OCI-M2 (cell line): ENCODE data around the gene GGCX.
A peak's percentile ranks its signal among the peaks of the same experiment; 100 is the strongest.
"Not testable (repeated sequence)": the region's sequence is repeated elsewhere in the genome, so short reads cannot be mapped to it uniquely, and the experiment has no call there.

Experiments used
- DNase-seq: peaks from one replicate; lab custom pipeline; 2025; ENCODE audit not compliant: unreplicated experiment; lab: John Stamatoyannopoulos, UW

The GGCX gene

DNA sequence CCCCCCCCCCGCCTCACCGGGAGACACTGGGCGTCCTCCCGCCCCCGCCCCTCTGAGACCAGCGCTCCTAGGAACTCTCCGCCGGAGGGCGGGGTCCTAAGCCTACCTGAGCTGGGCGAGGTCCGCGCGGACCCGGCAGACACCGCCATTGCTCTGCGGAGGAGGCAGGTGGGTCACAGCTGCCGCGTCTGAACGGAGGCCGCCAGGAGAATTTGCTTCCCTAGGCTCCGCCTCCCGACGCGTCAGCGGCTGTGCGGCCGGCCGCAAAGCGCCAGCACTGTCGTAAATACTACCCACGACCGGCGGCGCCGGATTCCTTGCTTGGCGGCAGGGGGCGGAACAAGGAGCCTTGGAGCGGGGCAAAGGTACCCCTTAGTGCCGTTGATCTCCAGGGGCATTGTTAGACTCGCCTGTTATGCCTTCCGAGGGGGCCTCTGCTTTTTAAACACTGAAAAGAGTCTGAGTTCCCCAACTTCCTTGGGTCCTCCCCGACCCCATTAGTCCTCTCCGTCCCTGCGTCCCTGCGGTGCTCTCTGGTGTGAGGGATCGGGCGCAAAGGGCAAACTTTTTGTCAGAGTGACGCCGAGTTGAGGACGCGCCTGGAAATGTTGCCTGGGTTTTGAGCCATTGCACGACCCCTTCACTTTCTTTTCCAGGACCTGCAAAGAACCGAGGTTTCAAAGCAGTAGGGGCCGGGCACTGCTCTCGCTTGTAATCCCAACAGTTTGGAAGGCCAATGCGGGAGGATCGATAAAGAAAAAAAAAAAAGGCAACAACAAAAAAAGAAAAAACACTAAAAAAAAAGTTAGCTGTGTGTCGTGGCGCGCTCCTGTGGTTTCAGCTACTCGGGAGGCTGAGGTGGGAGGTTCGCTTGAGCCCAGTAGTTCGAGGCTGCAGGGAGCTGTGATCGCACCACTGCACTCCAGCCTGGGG lies at the start of gene GGCX:
Gene GGCX (minus strand): TSS at position 214 of the 933 bp plus-strand sequence. CDS start 65 bp downstream, at position 149.
- DNase-seq: peak; percentile 58

DNA sequence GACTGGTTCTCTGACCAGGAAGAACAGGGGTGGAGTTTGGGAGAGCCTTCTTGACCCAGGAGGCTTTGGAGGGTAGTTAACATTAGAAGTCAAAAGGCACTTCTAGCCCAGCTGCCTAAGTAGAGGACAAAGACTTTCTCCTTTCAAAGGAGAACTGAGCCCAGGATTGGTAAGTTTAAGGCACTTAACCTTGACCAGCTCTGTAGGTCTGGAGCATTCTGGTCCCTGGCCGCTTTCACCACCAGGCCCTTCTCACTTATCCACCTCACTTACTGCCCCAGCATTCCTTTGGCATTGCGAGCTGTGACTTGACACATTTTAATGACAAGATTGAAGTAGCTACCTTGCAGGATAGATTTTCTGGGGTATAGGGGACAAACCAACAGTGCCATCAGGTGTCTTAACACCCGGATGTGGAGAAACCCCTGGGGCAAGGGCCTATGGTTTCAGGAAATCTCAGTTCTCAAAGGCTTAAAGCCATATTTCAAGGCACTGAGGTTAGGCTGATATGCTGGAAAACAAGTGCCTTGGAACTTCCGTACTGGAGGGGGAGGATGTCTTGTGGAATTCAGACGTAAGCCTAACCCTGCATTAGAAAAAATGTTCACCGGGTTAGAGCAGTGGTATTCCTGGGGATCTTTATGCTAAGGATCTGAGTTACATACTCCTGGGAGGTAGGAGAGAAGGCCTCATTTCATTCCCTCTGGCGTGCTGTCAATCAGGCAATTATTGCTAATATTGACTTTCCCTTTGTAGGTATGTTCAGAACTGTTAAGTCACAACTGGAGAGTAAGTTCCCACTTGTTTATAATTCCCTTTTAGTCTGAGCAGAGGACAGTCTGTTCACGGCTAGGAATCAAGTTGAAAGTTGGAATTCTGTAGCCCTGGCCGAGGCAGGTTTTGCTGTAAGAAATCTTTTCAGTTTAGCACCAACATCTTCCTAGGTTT lies 46.2 kb upstream of the GGCX start:
- DNase-seq: no peak

DNA sequence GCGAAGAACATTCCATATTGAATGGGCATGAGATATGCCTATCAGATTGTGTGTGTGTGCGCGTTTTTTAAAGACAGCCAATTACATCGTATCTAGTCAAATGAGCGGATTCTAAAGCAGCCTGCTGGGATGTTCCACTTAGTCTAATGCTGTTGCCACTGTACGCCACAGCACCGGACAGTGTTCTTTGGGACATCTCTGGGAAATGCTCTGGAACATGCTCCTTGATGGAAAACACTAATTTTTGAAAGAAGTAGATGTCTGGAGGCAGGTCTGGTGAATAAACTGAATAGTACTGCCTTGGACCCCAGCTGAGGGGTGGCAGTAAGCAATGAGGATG lies 44.8 kb upstream of the GGCX start:
- no peak for DNase-seq

DNA sequence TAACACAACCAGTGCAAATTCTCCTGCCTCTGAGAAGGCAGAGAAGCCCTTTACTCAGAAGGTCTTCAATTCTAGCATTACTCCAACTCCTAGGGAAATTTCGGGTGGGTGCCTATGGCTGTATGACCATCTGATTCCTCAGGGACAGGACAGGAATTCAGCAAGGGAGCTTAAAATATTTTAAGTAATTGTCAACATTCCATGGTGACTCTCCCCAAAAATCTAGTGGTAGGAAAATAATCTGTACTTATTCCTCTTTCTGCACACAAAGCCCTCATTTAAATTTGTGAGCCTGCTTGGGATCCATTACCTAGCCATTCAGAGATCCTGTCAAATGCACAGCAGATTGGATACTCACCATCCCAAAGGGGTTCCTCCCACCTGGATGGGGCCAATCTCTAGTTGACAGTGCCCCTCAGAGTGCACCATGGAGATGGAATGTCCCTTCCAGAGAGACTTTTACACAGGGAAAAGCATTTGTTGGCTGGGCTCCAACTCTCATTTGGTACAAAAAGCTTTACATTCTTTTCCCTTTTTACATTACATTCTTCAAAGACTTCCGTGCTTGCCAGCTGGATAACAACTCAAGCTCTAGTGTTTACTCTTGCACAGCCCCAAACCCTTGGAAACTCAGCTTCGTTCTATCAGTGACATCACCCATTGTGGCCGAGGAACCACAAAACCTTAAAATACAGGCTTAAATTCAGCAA lies 44.3 kb upstream of the GGCX start:
- no peak for DNase-seq

DNA sequence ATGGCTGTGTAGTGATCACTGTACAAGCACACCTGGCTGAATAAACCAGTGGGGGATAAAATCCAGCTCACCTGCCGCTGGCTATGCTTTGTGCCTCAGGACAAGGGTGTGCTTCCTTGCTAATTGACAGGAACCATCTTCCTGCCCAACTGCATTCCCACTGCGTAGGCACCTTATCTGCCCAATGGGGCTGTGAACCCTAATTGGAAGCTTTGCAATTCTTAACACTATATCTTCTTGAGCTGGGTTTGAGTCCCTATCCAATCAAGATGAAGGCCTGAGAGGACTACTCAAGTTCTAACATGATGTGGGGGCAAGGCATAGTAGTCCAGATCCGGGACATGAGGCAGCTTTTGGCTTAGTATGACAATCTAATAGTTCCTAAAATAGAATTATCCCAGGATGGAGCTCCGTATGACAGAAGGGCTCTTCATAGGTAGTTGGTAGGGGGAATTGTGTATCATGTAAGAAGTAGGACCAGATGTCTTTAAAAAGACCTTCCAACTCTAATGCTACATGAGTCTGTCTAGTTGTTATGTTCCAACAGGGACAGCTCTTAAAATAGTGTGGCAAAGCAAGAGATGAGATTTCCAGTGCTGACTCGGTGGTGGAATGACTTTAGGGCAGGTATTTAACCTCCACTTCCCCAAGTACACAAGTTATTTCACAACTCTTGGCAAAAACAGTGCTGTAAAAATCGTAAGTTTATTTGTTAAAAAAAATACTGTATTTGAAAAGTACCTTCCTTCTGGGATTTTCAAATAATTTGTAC lies 43.5 kb upstream of the GGCX start:
- DNase-seq: no peak

DNA sequence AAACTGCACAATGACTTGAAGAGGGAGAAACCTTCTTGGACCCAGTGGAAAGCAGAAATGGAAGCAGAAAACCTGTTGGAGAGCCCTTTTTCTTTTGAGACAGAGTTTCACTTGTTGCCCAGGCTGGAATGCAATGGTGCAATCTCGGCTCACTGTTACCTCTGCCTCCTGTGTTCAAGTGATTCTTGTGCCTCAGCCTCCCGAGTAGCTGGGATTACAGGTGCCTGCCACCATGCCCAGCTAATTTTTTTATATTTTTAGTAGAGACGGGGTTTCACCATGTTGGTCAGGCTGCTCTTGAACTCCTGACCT lies 42.8 kb upstream of the GGCX start:
- DNase-seq: not testable (repeated sequence)

DNA sequence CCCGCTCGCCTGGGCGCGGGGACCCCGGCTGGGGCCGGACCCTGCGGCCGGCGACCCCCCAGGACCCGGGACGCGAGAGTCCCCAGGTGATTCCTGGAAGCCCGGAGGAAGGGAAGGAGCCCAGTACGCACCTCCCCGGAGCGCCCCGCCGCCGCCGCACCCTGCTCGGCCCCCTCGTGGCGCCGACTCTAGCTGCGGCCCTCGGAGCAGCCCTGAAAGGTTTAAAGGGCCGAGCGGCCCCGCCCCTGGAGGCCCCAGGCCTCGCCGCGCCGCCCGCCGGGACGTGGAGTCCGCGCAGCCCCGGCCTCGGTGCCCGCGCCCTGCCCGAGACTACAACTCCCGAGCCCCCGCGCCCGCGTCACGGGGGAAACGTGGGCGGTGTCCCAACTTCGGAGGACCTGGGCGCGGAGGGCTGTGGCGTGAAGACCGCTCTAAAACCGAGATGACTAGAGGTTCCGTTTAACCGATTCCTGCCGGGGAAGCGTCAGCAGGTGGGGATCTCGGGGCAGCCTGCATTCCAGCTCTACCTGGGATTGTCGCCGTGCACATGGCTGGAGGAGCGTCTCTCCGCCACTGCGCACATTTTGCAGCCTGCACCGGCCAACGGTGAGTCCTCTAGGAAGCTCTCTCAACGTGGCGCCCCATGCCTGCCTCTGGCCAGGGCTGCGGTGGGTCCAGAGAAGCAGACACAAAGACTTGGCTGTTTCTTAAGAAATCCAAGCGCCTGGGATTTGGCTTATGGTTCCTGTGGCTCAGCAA lies 41.4 kb upstream of the GGCX start, which contains the start of gene TMEM150A:
Gene TMEM150A (minus strand): TSS at position 223 of the 759 bp plus-strand sequence. CDS start 750 bp downstream, outside the sequence.
- peak; percentile 26 for DNase-seq

DNA sequence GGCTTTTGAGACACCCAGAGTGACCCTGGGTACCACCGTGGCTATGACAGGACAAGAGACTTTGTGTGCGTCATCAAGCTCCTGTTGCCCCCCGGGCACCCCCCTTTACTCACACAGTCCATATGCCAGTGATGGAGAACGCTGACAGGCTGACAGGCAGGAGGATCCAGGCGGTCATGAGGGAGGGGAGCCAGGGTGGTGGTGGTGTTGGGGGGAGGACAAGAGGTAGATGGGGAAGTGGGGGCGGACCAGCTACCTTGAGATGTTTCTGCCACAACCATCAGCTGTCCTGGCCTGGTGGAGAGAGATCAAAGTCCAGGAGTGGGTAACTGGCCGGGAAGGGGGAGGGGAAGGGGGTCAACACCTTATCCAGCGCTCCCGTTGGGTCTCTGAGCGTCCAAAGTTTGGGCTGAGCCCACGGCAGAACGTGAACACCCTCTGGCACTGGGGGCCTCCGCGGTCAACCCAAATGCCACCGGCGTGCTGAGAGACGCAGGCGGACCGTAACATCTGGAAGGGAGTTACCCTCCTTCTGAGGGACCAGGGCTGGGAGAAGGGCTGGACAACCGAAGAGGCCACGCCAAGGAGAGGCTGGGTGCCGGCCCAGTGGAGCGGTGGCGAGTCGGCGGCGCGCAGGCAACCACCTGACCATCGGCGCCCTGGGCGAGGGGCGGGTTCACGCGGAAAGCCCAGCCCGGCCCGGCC lies 40.6 kb upstream of the GGCX start:
- no peak for DNase-seq

DNA sequence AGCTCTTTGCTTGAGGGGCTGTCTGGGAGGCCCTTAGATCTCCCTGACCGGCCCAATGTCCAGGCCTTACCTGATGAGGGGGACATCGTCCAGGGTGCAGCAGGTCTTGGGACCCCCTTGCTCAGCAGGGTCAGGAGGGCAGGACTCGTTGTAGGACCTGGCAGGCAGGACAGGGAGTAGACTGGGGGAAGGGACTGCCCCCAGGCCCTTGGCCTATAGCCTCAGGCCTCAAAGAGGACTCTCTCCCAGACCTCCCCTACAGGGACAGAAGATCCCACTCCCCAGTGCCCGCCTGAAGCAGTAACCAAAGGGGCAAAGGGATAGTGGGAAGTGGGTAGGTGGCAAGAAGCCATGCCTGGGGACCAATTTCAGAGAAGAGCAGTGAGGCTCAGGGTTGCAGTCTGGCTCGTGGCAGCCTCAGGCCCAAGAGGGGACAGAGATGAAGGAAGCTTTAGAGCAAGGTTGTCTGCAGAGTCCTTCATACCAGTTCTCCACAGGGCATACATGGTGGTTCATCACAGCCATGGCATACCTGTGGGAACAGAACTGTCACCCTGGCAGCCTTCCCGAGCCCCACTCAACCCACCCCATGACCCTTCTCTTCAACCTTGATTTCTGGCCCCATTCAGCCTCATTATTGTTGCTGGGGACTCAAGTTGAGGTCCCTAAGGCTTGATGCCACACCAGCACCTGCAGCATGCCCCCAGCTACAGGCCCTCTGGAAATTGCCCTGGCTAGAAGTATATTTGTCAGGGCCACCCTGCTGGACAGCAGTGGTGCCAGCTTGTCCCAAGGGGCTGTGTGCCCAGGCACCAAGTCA lies 39.9 kb upstream of the GGCX start:
- no peak for DNase-seq

DNA sequence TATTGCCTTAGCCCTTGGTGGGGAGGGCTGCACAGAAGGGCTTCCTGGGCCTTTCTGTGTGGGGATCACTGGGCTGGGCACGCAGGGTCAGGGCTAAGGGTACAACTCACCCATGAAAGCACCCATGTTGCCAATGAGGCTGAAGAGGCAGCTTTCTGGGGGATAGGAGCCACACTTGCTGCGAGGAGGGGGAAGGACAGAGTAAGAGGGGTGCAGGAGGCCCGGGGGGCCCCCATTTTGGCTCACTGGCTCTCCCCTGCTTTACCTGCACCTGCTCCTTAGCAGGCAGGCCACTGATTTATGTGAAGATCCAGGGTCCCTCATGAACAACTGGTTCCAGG lies 38.9 kb upstream of the GGCX start:
- DNase-seq: no peak

DNA sequence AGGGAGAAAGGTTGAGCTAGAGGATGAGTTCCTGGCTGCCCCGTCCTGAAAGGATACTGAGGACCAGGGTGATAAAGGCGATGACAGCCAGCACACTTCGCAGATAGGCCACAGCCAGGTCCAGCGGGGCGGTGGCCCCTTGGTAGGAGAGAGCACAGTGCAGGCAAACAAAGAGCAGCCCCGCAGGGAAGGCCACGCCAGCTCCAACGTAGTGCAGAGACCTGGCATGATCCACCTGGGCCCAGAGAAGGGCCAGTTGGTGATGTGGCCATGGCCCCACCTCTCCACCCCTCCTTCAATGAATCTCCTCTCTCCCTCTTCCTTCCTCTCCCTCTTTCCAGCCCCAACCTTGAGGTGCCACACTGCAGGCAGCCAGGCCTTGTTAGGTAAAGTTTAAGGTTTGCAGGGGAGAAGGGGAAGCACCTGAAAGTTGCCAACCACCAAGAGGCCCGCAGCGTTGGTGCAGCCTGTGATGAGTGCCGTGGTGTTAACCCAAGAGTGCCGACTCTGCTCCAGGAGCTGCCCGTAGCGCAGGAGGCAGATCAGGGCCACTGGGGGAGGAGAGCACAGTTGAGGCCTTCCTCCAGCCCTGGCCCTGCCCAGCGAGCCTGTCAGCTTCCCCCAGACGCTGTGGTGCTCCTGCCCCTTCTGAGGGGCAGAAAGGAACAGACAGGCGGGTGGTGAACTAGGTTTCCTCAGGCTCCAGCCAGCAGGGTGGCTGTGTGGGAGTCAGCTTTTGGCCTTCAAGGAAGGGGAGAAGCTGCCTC lies 38.4 kb upstream of the GGCX start:
- no peak for DNase-seq

DNA sequence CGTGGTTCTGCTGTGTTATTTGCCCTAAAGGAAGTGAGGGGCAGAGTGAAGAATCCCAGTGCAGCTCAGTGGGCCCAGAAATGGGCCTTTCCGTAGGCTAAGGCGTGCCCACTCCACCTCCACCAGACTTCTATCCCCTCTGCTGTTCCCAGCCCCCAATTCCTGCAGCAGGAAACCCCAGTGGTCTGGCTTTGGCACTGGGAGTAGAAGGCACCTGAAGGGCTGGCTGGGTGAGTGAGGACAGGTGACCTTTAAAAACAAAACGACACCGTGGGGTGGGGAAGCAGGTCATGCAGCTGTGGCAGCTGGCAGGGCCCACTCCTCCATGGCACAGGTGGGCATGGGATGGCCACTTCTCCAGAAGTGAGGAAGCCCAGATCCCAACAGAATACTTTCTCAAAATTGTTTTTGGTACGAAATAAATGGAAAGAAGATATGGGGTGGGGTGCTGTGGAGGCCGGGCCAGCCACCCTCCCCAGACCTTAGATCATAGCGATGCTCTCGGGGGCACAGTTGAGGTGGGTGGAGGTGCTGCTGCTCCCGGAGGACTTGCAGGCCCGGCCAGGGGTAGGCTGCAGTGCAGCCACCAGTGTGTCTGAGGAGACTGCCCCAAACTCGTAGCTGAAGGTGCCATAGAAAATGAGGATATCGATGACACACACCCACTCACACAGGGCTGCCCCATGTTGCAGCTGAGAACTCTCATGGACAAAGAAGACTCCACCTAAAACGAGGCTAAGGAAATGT lies 37.5 kb upstream of the GGCX start:
- no peak for DNase-seq

DNA sequence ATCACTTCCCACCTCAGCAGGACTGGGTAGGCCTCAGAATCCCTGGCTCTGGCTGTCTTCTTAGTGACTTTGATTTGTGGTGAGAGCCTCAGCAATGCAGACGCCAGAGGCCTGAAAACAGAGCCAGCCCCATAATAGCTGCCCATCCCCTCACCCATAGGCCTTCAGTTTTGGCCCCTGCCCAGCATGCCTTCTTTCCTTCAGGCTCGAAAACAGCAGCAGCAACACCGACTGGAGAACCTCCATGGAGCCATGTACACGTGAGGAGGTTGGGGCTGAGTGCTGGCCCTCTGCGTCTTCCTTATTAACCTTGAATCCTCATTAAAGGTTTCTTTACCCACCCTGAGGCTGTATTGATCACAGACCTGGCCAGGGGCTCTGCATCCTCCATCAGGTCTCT lies 35.9 kb upstream of the GGCX start:
- DNase-seq: no peak

DNA sequence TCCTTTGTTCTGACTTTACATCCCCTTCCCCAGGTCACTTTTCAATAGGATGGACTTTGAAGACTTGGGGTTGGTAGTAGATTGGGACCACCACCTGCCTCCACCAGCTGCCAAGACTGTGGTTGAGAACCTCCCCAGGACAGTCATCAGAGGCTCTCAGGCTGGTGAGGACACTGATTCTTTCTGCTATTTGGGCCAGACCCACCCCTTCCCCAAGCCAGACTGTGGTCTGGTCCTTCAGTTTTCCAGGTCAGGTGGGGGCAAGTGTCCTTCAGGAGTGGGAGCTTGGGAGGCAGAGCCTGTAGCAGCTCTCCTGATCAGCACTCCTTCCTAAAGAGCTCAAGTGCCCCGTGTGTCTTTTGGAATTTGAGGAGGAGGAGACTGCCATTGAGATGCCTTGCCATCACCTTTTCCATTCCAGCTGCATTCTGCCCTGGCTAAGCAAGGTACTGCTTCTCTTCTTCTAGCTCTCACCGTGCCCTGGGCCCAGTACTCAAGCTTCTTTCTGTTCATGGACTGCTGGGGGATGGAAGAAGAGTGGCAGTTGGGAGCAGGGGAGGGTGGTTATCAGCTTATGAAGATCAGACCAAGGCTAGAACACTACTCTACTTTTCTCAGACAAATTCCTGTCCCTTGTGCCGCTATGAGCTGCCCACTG lies 35.3 kb upstream of the GGCX start:
- no peak for DNase-seq

DNA sequence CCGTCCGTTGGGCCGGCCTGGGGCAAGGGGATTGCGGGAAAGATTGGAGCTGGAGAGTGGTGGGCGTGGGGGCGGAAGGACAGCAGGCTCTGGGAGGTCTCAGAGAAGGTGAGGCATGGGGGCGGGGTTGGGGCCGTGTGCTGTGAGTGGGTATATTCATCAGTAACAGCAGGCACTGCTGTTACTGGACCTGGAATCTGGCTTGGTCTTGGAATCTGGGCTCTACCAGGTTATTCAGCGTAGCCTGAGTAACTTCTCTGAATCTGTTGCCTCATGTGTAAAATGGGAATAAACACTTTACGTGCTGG lies 34.7 kb upstream of the GGCX start:
- no peak for DNase-seq

DNA sequence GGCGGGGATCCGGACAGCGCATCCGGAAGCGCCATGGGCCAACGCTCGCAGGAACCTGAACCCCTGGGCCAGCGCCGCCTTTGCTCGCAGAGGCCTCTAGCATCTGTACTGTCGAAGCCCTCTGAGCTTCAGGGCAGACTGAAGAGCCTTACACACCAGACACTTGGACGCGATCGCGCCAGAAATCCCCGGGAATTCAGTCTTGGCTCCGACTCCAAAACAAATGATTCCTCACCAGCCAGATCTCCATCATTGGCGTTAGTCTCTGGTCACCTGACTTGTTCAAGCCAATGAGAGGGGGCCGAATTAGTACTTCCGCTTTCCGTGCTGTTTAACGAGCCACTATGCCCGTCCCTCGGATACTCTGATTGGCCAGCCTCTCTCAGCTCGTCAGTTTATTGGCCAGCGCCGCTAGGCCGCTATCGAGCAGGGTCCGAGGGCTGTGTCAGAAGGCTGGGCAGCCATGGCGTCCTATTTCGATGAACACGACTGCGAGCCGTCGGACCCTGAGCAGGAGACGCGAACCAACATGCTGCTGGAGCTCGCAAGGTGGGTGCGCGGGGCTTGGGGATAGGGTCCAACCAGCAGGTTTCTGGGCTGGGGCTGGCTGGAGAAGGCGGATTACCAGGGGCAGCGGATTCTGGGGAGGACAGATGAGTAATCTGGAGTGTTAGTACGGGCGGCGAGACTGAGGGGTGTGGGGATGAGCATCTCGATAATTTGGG lies 34.2 kb upstream of the GGCX start, which contains the start of gene RNF181:
Gene RNF181 (plus strand): TSS at position 445 of the 725 bp plus-strand sequence. CDS start 19 bp downstream, at position 464.
- peak; percentile 77 for DNase-seq
